ENCODE results near the gene R3HDM2.

The R3HDM2 gene

DNA sequence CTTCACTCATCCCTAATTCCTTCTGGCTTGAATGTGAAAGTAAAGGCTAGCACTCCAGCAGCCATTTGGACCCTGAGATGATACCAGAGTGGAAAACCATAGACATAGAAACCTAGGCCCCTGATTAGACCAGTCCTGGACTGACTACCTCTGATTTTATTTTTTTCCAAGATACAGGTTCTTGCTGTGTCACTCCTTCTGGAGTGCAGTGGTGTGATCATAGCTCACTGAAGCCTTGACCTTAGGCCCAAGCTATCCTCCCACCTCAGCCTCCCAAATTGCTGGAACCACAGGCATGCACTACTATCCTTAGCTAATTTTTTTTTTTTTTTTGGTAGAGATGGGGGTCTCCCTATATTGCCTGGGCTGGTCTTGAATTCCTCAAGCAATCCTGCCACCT is 105.4 kb downstream of the R3HDM2 start:
- TF ChIP-seq GATA3 (IDR thresholded peaks at IDR 0.05; ENCODE audit: low read depth, low read length) (no peak), GATA2 (IDR thresholded peaks at IDR 0.05; ENCODE audit: low read depth, low read length) (no peak)

DNA sequence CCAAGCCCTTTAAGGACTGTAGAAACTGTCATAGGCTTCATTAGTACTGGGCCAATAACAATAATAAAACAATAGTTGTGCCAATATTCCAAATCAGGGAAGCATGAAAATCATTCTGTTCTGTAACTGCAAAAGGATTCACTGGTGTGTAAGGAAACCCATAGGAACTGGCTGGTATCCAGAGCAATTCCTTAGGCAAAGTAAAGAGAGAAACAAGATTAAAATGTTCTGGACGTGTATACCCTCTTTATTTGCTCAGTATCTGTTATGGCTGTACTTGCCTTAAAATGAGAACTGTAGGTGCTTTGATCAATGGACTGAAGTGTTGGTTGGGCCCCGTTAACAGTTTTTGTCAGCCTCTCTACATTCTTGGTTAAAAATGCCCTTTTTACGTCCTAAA is 107.4 kb downstream of the R3HDM2 start:
- no peak for TF ChIP-seq GATA2 (IDR thresholded peaks at IDR 0.05; ENCODE audit: low read depth, low read length)
- TF ChIP-seq GATA3 (IDR thresholded peaks at IDR 0.05; ENCODE audit: low read depth, low read length) = no peak

GRCh38 chr12:57320639-57321038 is 110.2 kb downstream of the R3HDM2 start:
- TF ChIP-seq GATA2 (IDR thresholded peaks at IDR 0.05; ENCODE audit: low read depth, low read length) (no peak), GATA3 (IDR thresholded peaks at IDR 0.05; ENCODE audit: low read depth, low read length) (no peak)

DNA sequence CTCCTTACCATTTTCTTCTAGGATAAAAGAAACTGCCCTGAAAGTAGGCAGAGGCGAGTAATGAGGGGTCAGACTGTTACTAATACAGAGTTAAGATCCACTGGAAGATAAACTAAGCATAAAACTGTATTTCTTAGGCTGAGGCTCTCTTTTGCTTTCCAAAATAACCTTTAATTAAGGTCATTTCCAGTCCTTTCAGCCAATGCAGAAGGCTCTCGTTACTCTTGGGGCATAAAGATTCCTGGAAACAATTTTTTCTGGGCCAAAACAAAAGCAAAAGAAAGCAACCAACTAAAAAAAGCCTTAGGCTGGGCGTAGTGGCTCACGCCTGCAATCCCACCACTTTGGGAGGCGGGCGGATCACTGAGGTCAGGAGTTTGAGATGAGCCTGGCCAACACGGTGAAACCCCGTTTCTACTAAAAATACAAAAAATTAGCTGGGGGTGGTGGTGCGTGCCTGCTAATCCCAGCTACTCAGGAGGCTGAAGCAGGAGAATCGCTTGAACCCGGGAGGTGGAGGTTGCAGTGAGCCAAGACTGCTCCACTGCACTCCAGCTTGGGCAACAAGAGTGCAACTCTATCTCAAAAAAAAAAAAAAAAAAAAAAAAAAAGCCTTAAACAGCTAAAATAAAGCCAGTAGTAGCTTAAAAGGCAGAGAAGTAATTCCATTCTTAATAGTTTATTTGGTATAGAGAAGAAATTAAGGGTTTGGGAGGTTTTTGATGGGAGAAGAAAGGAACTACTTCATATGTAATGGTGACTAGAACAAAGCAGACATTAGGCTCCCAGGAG is 111.0 kb downstream of the R3HDM2 start:
- TF ChIP-seq GATA3 (IDR thresholded peaks at IDR 0.05; ENCODE audit: low read depth, low read length) (no peak), GATA2 (IDR thresholded peaks at IDR 0.05; ENCODE audit: low read depth, low read length) (no peak)

GRCh38 chr12:57315681-57316080 is 115.2 kb downstream of the R3HDM2 start:
- no peak for TF ChIP-seq GATA3 (IDR thresholded peaks at IDR 0.05; ENCODE audit: low read depth, low read length)
- TF ChIP-seq GATA2 (IDR thresholded peaks at IDR 0.05; ENCODE audit: low read depth, low read length) = no peak

- TF ChIP-seq GATA3 (IDR thresholded peaks at IDR 0.05; ENCODE audit: low read depth, low read length) (no peak), GATA2 (IDR thresholded peaks at IDR 0.05; ENCODE audit: low read depth, low read length) (no peak)
Measured at GRCh38 chr12:57309420-57309819, 121.4 kb downstream of the R3HDM2 start.

GRCh38 chr12:57300961-57301584 is 129.8 kb downstream of the R3HDM2 start:
- no peak for TF ChIP-seq GATA3 (IDR thresholded peaks at IDR 0.05; ENCODE audit: low read depth, low read length)
- TF ChIP-seq GATA2 (IDR thresholded peaks at IDR 0.05; ENCODE audit: low read depth, low read length) = no peak

DNA sequence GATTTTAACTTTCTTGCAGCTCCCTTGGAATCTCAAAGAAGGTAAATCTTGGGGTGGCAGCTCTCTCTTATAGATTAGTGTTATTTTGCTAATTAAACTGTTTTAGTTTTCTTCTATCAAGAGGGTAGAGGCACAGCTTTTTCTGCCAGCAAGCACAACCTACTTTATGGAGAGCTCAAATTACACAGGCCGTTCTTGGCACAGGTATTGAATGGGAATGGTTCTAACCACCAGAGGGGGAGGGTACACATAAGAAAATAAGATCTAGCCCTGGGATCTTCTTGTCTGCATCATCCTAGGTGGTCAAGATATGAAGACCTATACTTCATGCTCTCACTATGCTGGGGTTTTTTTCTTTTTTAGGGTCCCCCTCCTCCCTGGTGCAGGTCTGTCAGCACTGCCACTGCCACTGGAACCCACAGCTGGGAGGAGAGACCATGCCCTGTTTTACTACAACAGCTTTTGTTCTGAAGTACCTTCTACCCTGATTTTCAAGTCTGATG is 131.3 kb downstream of the R3HDM2 start:
- TF ChIP-seq GATA2 (IDR thresholded peaks at IDR 0.05; ENCODE audit: low read depth, low read length) (no peak), GATA3 (IDR thresholded peaks at IDR 0.05; ENCODE audit: low read depth, low read length) (no peak)

DNA sequence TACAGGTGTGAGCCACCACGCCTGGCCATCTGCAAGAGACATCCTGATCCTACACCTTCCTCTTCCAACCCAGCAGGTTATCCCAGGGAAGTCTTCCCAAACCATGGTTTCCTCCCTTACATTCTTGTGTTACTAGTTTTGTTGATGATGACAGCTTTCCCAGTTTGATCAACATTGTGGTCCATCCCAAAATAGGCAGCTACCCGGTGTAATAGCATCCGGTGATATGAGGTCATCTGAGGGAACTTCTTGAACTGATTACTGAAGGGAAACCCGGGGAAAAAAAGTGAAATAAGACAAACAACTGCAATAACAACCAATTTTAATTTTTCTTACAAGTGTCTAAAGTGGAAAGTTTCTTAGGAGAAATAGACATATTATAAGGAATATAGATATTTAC is 134.6 kb downstream of the R3HDM2 start:
- TF ChIP-seq GATA3 (IDR thresholded peaks at IDR 0.05; ENCODE audit: low read depth, low read length) (no peak), GATA2 (IDR thresholded peaks at IDR 0.05; ENCODE audit: low read depth, low read length) (no peak)

GRCh38 chr12:57280211-57281062 is 150.4 kb downstream of the R3HDM2 start:
- TF ChIP-seq GATA3 (IDR thresholded peaks at IDR 0.05; ENCODE audit: low read depth, low read length) (no peak), GATA2 (IDR thresholded peaks at IDR 0.05; ENCODE audit: low read depth, low read length) (no peak)

DNA sequence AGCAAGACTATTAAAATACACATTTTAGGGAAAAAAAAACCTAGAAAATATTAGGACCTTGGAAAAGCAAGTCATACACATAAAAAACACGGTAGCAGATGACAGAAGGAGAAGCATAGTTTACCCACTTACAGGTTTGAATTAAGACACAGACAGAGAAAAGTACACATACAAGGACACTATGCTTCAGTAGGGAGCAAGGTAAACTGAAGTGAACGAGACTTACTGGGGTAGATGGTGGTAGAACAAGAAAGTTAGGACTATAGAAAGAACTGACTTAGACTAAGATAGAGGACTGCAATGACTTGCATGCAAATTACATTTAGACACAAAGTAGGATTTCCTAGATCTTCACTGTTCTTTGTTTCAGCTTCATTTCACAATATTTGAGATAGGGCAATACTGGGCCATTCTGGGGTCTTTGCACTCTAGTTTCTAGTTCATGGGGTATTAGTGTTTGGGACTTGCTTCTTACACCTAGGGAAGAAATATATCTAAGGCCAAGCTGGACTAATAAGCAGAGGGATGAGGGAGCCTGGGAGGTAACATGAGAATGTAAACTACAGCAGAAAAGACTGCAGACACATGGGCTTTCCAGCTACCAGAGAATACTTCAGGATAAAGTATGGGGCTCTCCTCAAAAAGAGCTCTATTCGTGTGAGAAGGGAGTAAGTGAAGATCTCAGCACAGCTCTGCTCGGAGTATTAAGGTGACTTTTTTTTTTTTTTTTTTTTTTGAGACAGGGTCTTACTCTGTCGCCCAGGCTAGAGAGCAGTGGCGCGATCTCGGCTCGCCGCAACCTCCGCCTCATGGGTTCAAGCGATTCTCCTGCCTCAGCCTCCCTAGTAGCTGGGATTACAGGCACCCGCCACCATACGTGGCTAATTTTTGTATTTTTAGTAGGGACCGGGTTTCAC is 152.1 kb downstream of the R3HDM2 start:
- TF ChIP-seq GATA2 (IDR thresholded peaks at IDR 0.05; ENCODE audit: low read depth, low read length) = no peak
- TF ChIP-seq GATA3 (IDR thresholded peaks at IDR 0.05; ENCODE audit: low read depth, low read length) = no peak

DNA sequence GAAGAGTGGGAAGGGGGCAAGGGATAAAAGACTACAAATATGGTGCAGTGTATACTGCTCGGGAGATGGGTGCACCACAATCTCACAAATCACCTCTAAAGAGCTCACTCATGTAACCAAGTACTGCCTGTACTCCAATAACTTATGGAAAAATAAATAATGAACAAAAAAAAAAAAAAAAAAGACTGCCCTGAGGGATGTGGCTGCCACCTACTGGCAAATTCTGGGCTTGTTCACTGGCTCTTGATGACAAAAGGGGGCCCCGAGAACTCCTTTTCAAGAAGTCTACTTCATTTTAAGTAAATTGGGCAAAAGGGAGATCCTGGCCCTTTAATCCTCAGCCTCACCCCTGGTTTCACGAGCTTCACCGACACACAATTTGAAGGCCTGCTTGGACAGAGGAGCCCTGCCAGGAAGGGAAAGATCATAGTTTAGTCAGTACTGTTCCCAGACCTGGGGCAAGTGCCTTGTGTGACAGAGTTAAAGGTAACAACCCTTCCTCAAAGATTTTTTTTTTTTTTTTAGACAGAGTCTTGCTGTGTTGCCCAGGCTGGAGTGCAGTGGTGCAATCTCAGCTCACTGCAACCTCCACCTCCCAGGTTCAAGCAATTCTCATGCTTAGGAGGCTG is 153.8 kb downstream of the R3HDM2 start:
- TF ChIP-seq GATA2 (IDR thresholded peaks at IDR 0.05; ENCODE audit: low read depth, low read length) = no peak
- no peak for TF ChIP-seq GATA3 (IDR thresholded peaks at IDR 0.05; ENCODE audit: low read depth, low read length)

GRCh38 chr12:57273516-57273915 is 157.3 kb downstream of the R3HDM2 start:
- no peak for TF ChIP-seq GATA3 (IDR thresholded peaks at IDR 0.05; ENCODE audit: low read depth, low read length)
- TF ChIP-seq GATA2 (IDR thresholded peaks at IDR 0.05; ENCODE audit: low read depth, low read length) = no peak

Data from SH-SY5Y (cell line).